HG02678 (cell line): ENCODE results near the gene AQP12A.

Experiments used
- ATAC-seq: cut with Tn5 transposase; IDR thresholded peaks from one replicate; pipeline ENCODE4 v1.9.1; 2021; ENCODE audit warnings: mild to moderate bottlenecking, moderate library complexity; ENCODE audit not compliant: unreplicated experiment

The AQP12A gene

GRCh38 chr2:240720686-240721595 lies 29.3 kb downstream of the AQP12A start:
- ATAC-seq: no peak

- ATAC-seq: no peak
Measured at GRCh38 chr2:240721596-240722180, 30.0 kb downstream of the AQP12A start.

GRCh38 chr2:240722376-240722775 lies 30.7 kb downstream of the AQP12A start:
- no peak for ATAC-seq

- ATAC-seq: no peak
Measured at GRCh38 chr2:240722796-240723735, 31.4 kb downstream of the AQP12A start.

- no peak for ATAC-seq
Measured at GRCh38 chr2:240723851-240724250, 32.2 kb downstream of the AQP12A start.

GRCh38 chr2:240724431-240724830 lies 32.8 kb downstream of the AQP12A start:
- ATAC-seq: no peak

- ATAC-seq: no peak
Measured at GRCh38 chr2:240725266-240725665, 33.6 kb downstream of the AQP12A start.

GRCh38 chr2:240725671-240726070 lies 34.0 kb downstream of the AQP12A start:
- no peak for ATAC-seq

- ATAC-seq: no peak
Measured at GRCh38 chr2:240726876-240727275, 35.2 kb downstream of the AQP12A start.

GRCh38 chr2:240727439-240727838 lies 35.8 kb downstream of the AQP12A start:
- ATAC-seq: no peak

GRCh38 chr2:240727913-240728312 lies 36.2 kb downstream of the AQP12A start:
- ATAC-seq: no peak

- ATAC-seq: no peak
Measured at GRCh38 chr2:240728361-240728760, 36.7 kb downstream of the AQP12A start.

- ATAC-seq: no peak
Measured at GRCh38 chr2:240728827-240729226, 37.2 kb downstream of the AQP12A start.

- ATAC-seq: no peak
Measured at GRCh38 chr2:240730501-240731177, 39.0 kb downstream of the AQP12A start.

- ATAC-seq: no peak
Measured at GRCh38 chr2:240731178-240731545, 39.5 kb downstream of the AQP12A start.

- ATAC-seq: no peak
Measured at GRCh38 chr2:240732184-240732583, 40.5 kb downstream of the AQP12A start.

GRCh38 chr2:240732911-240733622 lies 41.4 kb downstream of the AQP12A start:
- ATAC-seq: no peak

- ATAC-seq: no peak
Measured at GRCh38 chr2:240733803-240734495, 42.3 kb downstream of the AQP12A start.

GRCh38 chr2:240734756-240735155 lies 43.1 kb downstream of the AQP12A start:
- no peak for ATAC-seq

GRCh38 chr2:240735476-240735875 lies 43.8 kb downstream of the AQP12A start:
- ATAC-seq: no peak
